PFSK-1 (cell line): ENCODE results near the gene VPS37D.

Experiments used
- FOXP2 ChIP-seq: optimal IDR thresholded peaks from 2 replicates; pipeline ENCODE3; 2011; ENCODE audit warnings: borderline replicate concordance, control low read depth, inconsistent platforms; ENCODE audit not compliant: insufficient read depth; ENCODE audit errors: extremely low read length, extremely low read depth
- POLR2AphosphoS5 ChIP-seq: IDR thresholded peaks from 2 replicates; pipeline ENCODE4 v1.6.1; 2012; ENCODE audit warnings: low read depth, mild to moderate bottlenecking, control low read depth, low read length, moderate library complexity
- SIN3A ChIP-seq: IDR thresholded peaks from 2 replicates; pipeline ENCODE4 v1.6.1; 2012; ENCODE audit warnings: mild to moderate bottlenecking, low read length, moderate library complexity, borderline replicate concordance; ENCODE audit not compliant: insufficient read depth
- TAF1 ChIP-seq: IDR thresholded peaks from 2 replicates; pipeline ENCODE4 v1.6.1; 2012; ENCODE audit warnings: low read length, control low read depth, borderline replicate concordance; ENCODE audit not compliant: insufficient read depth
- TF ChIP-seq, protein P1 (sequence below), 2 experiments: IDR thresholded peaks; 2 replicates each; pipeline versions ENCODE4 v1.6.1 to v1.8.0; 2011 to 2012; ENCODE audit warnings: low read depth in 2 of 2, low read length in 2 of 2, control low read depth in 1 of 2, inconsistent platforms in 1 of 2, mild to moderate bottlenecking in 1 of 2, moderate library complexity in 1 of 2; ENCODE audit not compliant: insufficient read depth in 1 of 2

VPS37D gene

DNA sequence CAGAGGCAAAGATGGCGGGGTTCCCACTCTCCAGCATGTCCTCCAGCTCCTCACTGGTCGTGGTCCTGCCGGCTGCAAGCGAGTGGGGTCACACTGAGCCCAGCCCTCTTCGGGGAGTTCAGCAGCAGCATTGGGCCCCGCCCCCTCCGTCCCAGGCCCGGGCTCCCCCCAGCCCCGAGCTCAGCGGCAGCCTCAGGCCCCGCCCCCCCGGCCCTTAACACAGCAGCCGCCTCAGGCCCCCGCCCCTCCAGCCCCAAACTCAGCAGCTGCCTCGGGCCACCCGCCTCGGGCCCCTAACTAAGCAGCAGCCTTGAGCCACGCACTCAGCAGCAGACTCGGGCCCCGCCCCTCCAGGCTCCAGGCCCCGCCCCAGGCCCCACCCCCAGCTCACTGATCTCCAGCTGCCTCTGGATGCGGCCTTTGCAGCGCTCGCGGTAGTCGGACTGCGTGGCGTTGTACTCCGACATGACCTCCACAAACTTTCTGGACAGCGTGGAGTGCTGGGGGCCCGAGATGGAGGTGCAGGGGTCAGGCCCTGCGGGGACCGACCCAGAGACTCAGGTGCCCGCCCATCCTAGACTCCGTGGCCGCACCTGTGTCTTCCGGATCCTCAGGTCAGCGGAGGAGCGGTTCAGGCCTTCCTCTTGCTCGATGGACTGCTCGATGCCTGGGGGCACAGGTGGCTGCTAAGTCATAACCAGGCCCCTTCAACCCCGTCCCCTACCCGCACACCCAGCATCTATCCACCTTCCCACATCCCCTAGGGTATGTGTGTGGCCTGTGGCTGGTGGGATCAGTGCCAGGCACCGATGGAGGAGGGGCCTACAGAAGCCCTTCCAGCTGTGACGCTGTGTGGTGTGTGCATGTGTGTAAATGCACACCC is 36.4 kb downstream of the VPS37D start:
- TF ChIP-seq POLR2AphosphoS5, result no peak
- TF ChIP-seq, protein P1, sequence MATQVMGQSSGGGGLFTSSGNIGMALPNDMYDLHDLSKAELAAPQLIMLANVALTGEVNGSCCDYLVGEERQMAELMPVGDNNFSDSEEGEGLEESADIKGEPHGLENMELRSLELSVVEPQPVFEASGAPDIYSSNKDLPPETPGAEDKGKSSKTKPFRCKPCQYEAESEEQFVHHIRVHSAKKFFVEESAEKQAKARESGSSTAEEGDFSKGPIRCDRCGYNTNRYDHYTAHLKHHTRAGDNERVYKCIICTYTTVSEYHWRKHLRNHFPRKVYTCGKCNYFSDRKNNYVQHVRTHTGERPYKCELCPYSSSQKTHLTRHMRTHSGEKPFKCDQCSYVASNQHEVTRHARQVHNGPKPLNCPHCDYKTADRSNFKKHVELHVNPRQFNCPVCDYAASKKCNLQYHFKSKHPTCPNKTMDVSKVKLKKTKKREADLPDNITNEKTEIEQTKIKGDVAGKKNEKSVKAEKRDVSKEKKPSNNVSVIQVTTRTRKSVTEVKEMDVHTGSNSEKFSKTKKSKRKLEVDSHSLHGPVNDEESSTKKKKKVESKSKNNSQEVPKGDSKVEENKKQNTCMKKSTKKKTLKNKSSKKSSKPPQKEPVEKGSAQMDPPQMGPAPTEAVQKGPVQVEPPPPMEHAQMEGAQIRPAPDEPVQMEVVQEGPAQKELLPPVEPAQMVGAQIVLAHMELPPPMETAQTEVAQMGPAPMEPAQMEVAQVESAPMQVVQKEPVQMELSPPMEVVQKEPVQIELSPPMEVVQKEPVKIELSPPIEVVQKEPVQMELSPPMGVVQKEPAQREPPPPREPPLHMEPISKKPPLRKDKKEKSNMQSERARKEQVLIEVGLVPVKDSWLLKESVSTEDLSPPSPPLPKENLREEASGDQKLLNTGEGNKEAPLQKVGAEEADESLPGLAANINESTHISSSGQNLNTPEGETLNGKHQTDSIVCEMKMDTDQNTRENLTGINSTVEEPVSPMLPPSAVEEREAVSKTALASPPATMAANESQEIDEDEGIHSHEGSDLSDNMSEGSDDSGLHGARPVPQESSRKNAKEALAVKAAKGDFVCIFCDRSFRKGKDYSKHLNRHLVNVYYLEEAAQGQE (IDR thresholded peaks at IDR 0.05; ENCODE audit: insufficient read depth in 1 of 2, low read depth in 2 of 2, low read length in 2 of 2), result no peak
- no peak for TF ChIP-seq FOXP2
- no peak for TF ChIP-seq TAF1
- no peak for TF ChIP-seq SIN3A

DNA sequence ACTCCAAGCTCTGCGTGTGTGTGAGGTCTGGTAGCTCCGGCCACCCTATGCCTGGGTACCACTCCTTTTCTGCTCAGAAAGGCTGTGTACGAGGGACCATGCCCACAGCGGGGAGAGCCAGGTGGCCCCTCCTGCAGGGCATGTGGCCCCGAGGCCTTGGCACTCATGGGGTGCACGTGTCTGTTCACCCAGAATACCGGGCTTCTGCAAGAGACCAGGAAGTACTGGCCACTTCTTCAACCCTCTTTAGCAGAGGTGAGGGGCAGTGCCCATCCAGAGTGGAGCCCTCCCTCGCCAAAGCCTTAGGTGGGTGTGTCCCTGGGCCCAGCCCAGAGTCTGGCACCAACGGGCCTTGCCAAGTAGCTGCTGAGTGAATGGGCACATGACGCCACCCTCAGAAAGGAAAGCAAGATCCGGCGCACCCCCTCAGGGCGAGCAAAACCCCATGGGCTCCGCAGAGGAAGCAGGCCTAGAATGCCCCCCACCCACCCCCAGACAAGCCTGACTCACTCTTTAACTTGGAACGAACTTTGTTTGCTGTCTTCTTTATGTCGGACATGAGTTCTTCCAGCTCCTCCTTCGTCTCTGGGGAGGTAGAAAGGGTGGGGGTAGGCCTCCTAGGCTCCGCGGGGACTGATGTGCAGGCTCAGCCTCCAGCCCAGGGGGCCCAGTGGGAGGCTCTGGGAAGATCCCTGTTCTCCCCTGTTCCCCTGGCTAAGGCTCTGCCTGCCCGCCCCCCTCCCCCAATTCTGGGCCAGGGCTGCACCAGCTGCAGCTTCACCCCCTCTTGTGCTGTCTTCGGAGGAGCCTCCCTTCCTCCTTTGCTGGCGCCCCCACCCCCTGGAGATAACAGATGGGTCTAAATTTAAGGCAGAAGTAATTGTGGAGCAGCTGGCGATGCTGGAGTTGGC is 37.3 kb downstream of the VPS37D start:
- TF ChIP-seq TAF1, result no peak
- TF ChIP-seq SIN3A, result no peak
- TF ChIP-seq FOXP2, result no peak
- TF ChIP-seq, protein P1 (IDR thresholded peaks at IDR 0.05; ENCODE audit: insufficient read depth in 1 of 2, low read depth in 2 of 2, low read length in 2 of 2), result no peak
- TF ChIP-seq POLR2AphosphoS5, result no peak

DNA sequence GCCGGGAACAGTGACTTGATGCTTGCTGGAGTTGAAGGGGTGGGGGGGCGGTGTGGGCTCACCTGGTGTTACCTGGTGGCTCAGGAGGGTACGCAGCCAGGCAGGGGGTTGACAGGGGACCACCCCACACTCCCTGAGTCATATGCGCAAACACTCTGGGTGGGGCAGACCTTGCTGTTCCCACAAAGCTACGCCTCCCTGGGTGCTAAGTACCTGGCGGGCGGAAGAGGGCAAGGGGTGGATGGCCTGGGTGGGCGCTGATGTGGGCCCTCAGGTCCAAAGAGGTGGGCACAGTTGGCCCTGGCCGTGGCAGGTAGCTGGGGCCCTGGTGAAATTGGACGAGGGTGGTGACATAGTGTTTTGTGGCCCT is 37.9 kb downstream of the VPS37D start:
- TF ChIP-seq SIN3A (no peak), POLR2AphosphoS5 (no peak), TAF1 (no peak), FOXP2 (no peak)
- TF ChIP-seq, protein P1 (IDR thresholded peaks at IDR 0.05; ENCODE audit: insufficient read depth in 1 of 2, low read depth in 2 of 2, low read length in 2 of 2), result no peak

DNA sequence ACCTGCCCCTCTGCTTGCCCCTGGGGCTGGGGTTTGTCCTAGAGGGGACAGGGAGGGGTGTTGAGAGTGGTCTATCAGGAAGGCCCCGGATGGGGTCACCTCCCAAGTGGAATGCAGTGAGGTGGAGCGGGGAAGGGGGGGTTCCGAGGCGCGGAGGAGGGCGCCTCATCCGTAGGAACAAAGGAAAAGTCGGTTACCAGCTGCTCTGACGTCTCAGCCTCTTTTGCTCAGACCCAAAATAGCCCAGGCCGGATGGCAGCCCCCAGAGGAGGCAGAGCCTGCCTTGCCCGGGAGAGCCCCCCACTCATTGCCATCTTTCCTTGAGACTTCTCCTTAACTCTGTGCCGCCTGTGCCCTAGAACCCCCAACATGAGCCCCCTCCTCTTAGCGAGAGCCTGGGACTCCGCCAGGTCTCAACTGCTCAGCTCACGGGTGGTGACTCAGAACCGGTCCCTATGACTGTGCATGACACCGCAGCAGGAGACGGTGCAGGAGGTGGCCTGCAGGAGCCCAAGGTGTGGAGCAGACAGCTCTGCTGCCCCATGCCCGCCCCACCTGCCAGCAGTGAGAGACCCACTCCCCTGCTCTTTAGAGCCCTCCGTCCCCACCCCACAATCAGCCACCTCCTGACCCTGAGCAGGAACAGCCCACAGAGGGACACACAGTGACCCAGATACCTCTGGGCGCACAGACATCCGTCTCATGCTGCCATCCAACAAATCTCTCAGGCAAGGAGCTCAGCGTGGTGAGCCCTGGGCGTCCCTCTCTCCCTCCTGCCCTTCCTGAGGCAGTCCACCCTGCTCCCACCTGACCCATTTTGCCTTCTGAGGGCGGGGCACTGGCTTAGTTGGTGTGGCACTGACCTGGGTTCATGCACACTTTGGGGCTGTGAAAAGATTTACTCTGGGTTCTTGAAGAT is 38.8 kb downstream of the VPS37D start:
- TF ChIP-seq SIN3A, result no peak
- no peak for TF ChIP-seq TAF1
- no peak for TF ChIP-seq FOXP2
- TF ChIP-seq POLR2AphosphoS5, result no peak
- TF ChIP-seq, protein P1 (IDR thresholded peaks at IDR 0.05; ENCODE audit: insufficient read depth in 1 of 2, low read depth in 2 of 2, low read length in 2 of 2), result no peak
